Ovary (tissue), 9 donors: ENCODE measurements around the gene COPS9. TPM values are rescaled to one million over a fixed set of nuclear protein-coding genes. Genes with fewer than 3 reads are reported as not detected.

ENCODE experiments used
- DNase-seq, 5 donors: peaks; one replicate each; pipeline ENCODE4 v3.0.0-alpha.2; 2019 to 2020
- H3K27ac ChIP-seq, 2 donors: fragments of 200-600 bp; one replicate each; pipeline versions ENCODE4 v1.5.1 to v1.8.0; 2019 to 2022
- H3K27me3 ChIP-seq: fragments of 200-600 bp; one replicate; pipeline ENCODE4 v1.8.0; 2022
- H3K36me3 ChIP-seq: fragments of 200-600 bp; sonication (generic); one replicate; pipeline ENCODE4 v1.5.1; 2019
- H3K4me1 ChIP-seq: one replicate; pipeline ENCODE4 v1.8.1; 2013; ENCODE audit warnings: mild to moderate bottlenecking, moderate library complexity; ENCODE audit not compliant: insufficient read depth
- H3K4me3 ChIP-seq: fragments of 200-600 bp; sonication (generic); one replicate; pipeline ENCODE4 v1.5.1; 2017
- H3K9me3 ChIP-seq, 2 donors: fragments of 200-600 bp in 1 of 2; sonication (generic) in 1 of 2; one replicate each; pipeline versions ENCODE4 v1.5.1 to v1.8.1; 2013 to 2019; ENCODE audit warnings: mild to moderate bottlenecking in 1 of 2, moderate library complexity in 1 of 2
- EP300 ChIP-seq: sonication (generic); formaldehyde crosslinking; IDR thresholded peaks from one replicate; pipeline ENCODE4 v1.6.1; 2017; ENCODE audit warnings: antibody characterized with exemption
- POLR2A ChIP-seq: fragments of 450-650 bp; IDR thresholded peaks from one replicate; pipeline ENCODE4 v1.6.1; 2017; ENCODE audit warnings: antibody characterized with exemption, mild to moderate bottlenecking, moderate library complexity
- WGBS, 3 donors: extraction: QIAGEN DNeasy Blood & Tissue Kit in 1 of 3; methylation state at CpG; one replicate each; pipeline versions ENCODE4 v1.1.5 to v1.1.7; 2013 to 2017; 5-methylcytosine and 5-hydroxymethylcytosine counted together
- intact Hi-C, 4 donors: fragments of 100-400 bp; cut with DNase I; formaldehyde crosslinking; loops; one replicate each; pipeline versions ENCODE4 v1.11.0 to v1.15.1; 2022 to 2023
- polyA plus RNA-seq, 2 donors: library from polyadenylated mRNA; stranded (reverse); fragments of 200-250 nt in 1 of 2; fragments of 350-450 nt in 1 of 2; fragmentation: Illumina TruSeq in 1 of 2; extraction: RNeasy Lipid Tissue Mini Kit (QIAGEN cat#74804) in 1 of 2; gene quantifications; one replicate each; pipeline ENCODE4 v1.2.3, GENCODE V29; 2013 to 2014
- total RNA-seq, 7 donors: library from RNA; depleted of rRNA in 2 of 7; stranded (reverse); fragments of >200 nt in 2 of 7; fragmentation: NEBNext Ultra II Directional in 3 of 7; extraction: Animal tissue kit (Norgen Biotek cat#: 25700) in 3 of 7; gene quantifications; one replicate each; pipeline versions ENCODE4 v1.1.0 to v1.2.4, GENCODE V29; 2016 to 2023
- TF ChIP-seq, protein P1 (sequence below), 3 donors: fragments of 450-650 bp in 2 of 3; fragments of 200-600 bp in 1 of 3; IDR thresholded peaks; one replicate each; pipeline versions ENCODE4 v1.5.1 to v1.8.0; 2016 to 2022; ENCODE audit warnings: antibody characterized with exemption in 3 of 3, mild to moderate bottlenecking in 1 of 3
- donor health status: DM: no; HTN: no; CAD: no; lungs with moderate emphysema.
- donor health status: DM: no; HTN: no; CAD: no.
- donor health status: Bipolar disorder and iron deficiency.
- donor health status: DM: yes; HTN: yes; CAD: no.
- donor health status: DM: no; HTN: no; CAD: no.
- donor health status: DM: yes; HTN: yes; CAD: no.

COPS9 gene
- total and polyA plus RNA-seq, 9 donors = 42.1 to 286 (median 101) TPM

DNA sequence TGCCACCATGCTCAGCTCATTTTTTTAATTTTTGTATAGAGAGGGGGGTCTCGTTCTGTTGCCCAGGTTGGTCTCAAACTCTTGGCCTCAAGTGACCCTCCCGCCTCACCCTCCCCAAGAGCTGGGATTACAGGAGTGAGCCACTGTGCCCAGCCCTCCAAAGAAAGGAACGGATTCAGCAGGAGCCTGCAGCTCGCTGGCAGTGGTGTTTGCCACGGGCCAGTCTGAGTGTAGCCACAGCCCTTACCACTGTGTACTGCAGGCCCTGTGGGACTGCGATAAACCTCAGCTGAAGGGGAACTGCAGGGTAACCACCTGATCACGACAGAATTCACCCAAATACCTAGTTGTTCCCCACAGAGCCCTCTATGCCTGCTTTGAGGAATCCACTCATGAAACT lies 6.8 kb downstream of the COPS9 start:
- WGBS, 3 donors = 85 to 91% (median 86%) methylated on average over 7 of the region's 7 CpGs
- intact Hi-C loops = loop anchor here in 1 of 4 donors (10.0 kb wide), 1 partner anchor 625 kb away; no protein-coding TSS in a partner anchor
- TF ChIP-seq EP300 (no peak), POLR2A (no peak)
- TF ChIP-seq, protein P1, sequence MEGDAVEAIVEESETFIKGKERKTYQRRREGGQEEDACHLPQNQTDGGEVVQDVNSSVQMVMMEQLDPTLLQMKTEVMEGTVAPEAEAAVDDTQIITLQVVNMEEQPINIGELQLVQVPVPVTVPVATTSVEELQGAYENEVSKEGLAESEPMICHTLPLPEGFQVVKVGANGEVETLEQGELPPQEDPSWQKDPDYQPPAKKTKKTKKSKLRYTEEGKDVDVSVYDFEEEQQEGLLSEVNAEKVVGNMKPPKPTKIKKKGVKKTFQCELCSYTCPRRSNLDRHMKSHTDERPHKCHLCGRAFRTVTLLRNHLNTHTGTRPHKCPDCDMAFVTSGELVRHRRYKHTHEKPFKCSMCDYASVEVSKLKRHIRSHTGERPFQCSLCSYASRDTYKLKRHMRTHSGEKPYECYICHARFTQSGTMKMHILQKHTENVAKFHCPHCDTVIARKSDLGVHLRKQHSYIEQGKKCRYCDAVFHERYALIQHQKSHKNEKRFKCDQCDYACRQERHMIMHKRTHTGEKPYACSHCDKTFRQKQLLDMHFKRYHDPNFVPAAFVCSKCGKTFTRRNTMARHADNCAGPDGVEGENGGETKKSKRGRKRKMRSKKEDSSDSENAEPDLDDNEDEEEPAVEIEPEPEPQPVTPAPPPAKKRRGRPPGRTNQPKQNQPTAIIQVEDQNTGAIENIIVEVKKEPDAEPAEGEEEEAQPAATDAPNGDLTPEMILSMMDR (IDR thresholded peaks at IDR 0.05) = no peak

DNA sequence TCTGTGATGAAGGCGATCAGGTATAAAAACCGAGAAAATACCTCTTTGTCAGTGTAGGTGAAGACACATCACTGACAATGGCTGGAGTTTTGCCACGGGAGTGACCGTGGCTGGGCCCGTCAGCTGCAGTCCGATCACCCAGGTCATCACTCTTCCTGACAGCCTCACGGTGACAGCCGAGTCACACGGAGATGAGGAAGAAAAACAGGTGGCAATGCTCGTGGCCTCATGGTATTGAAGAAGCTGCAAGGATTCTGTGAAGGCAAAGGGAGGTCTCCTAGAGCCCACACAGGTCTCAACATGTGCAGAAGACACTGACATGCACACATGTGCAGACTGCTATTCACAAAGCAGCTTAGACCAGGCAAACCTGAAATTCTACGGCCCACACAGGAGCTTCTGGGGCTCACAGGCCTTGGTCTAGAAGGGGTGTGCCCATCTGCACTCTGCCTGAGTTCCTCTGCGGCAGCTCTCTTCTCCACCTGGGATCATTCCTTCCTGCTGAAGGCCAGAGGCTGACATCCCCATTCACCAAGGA lies 7.4 kb downstream of the COPS9 start:
- peak in 3 of 5 donors; percentile 2 to 6 (median 2) for DNase-seq

More for the DNA sequence above, 6.8 kb downstream of the COPS9 start:
- Histone ChIP-seq H3K27me3 (no peaks in the 10 kb centered on the region), H3K4me3 (no peak overlapping the region), H3K4me1 (no peaks in the 10 kb centered on the region), H3K36me3 (no peaks in the 10 kb centered on the region), H3K27ac (no peak overlapping the region), H3K9me3 (no peaks in the 10 kb centered on the region)
- DNase-seq = peak in 2 of 5 donors; percentile 3

DNA sequence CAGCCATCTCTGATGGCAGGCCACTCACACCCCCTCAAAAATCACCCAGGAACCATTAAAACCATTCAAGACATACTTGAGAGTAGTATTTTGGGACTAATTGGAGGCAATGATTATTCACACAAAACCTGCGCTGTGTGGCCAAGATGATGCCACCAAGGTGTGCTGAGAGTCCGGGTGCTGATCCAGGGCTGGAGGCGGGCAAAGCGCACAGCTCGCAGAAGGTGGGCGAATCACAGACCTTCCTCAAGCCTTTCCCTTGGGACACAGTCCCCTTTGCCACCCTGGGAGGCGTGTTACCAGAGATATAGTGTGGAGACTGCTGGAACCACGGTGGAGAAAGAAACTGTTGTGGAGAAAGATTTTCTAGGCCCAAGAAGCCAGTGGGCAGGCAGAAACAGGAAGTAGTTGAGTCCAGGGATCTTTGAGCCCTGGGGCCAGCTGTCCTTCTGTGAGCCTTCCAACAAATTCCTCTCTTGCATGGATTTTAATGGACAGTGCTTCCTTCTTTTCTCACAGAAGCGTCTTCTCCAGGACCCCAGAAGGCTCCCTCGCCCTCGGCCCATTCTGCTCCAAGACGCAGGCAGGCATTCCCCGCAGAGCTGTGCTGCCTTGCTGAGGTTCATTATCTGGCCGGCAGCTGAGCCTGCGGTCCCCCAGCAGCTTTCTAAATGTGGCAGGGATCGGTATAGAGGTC lies 8.0 kb downstream of the COPS9 start:
- intact Hi-C loops = loop anchor here in 1 of 4 donors (10.0 kb wide), 1 partner anchor 623 kb away; no protein-coding TSS in a partner anchor
- Histone ChIP-seq H3K36me3 (no peaks in the 10 kb centered on the region), H3K27ac (no peak overlapping the region), H3K9me3 (no peaks in the 10 kb centered on the region), H3K4me3 (no peak overlapping the region), H3K27me3 (no peaks in the 10 kb centered on the region), H3K4me1 (no peaks in the 10 kb centered on the region)
- TF ChIP-seq, protein P1 (IDR thresholded peaks at IDR 0.05) = no peak
- TF ChIP-seq POLR2A (no peak), EP300 (no peak)
- WGBS, 3 donors = 91 to 92% (median 91%) methylated on average over 16 of the region's 16 CpGs
- peak in 3 of 5 donors; percentile 2 to 19 (median 4) for DNase-seq

More for the DNA sequence above, 7.4 kb downstream of the COPS9 start:
- 80 to 85% (median 83%) methylated on average over 12 of the region's 12 CpGs for WGBS, 3 donors
- intact Hi-C loops = loop anchor here in 1 of 4 donors (10.0 kb wide), 1 partner anchor 624 kb away; no protein-coding TSS in a partner anchor
- H3K4me3 ChIP-seq = no peak overlapping the region
- TF ChIP-seq, protein P1 (IDR thresholded peaks at IDR 0.05) = no peak
- no peak for TF ChIP-seq POLR2A
- no peak for TF ChIP-seq EP300
- H3K9me3 ChIP-seq = no peaks in the 10 kb centered on the region
- H3K36me3 ChIP-seq = no peaks in the 10 kb centered on the region
- no peaks in the 10 kb centered on the region for H3K4me1 ChIP-seq
- no peaks in the 10 kb centered on the region for H3K27me3 ChIP-seq
- H3K27ac ChIP-seq = no peak overlapping the region

DNA sequence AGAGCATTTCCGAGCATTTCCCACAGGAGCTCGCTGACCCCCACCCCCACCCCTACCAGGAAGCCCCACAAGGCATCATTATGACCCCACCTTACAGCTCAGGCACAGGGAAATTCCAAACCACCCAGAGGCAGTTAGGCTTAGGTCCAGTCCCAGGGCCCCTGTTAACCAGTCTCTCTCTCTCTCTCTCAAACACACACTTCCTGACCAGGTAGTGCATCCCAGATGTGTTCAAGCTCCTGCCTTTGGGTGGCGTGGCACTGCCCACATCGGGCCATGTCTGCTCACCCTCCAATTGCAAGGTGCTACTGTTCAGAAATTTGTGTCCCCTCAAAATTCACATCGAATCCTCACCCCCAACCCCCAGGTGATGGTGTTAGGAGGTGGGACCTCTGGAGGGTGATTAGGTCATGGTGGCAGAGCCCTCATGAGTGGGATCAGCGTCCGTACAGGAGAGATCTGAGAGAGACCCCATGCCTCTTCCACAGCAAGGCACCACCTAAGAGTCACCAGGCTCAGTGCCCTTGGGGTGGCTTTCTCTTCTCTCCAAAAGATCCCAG lies 8.8 kb downstream of the COPS9 start:
- DNase-seq = peak in 1 of 5 donors; percentile 1
- H3K4me1 ChIP-seq = no peaks in the 10 kb centered on the region
- 88 to 94% (median 91%) methylated on average over 7 of the region's 7 CpGs for WGBS, 3 donors
- TF ChIP-seq POLR2A (no peak), EP300 (no peak)
- TF ChIP-seq, protein P1 (IDR thresholded peaks at IDR 0.05) = no peak
- intact Hi-C loops = loop anchor here in 1 of 4 donors (10.0 kb wide), 1 partner anchor 622 kb away; no protein-coding TSS in a partner anchor
- H3K27ac ChIP-seq = no peak overlapping the region
- no peaks in the 10 kb centered on the region for H3K27me3 ChIP-seq
- no peaks in the 10 kb centered on the region for H3K9me3 ChIP-seq
- no peak overlapping the region for H3K4me3 ChIP-seq
- H3K36me3 ChIP-seq = no peaks in the 10 kb centered on the region
